T-helper 17 cell (primary cell): Measurements from ENCODE around the gene CIRBP. TPM values are rescaled to one million over a fixed set of nuclear protein-coding genes. Genes with fewer than 3 reads are reported as not detected.

Source experiments
- ATAC-seq: fragments of 150-1000 bp; cut with Tn5 transposase; 2 replicates; pipeline ENCODE4 v1.10.0; 2021; ENCODE audit warnings: mild to moderate bottlenecking, moderate library complexity
- DNase-seq, 3 donors: peaks; one replicate each; pipeline versions ENCODE4 v3.0.0 to v3.0.0-alpha.2; 2020 to 2021
- H3K9me3 ChIP-seq: one replicate; pipeline ENCODE4 v1.7.0; 2013; ENCODE audit warnings: low read length, mild to moderate bottlenecking; ENCODE audit not compliant: control insufficient read depth, poor library complexity, severe bottlenecking
- H3K27ac Mint-ChIP-seq: one replicate; pipeline ENCODE4 v1.8.0; 2022; ENCODE audit warnings: mild to moderate bottlenecking, moderate library complexity, mixed read lengths
- H3K27me3 Mint-ChIP-seq: one replicate; pipeline ENCODE4 v1.8.0; 2022; ENCODE audit warnings: mixed read lengths
- H3K36me3 Mint-ChIP-seq: one replicate; pipeline ENCODE4 v1.8.0; 2022; ENCODE audit warnings: low read depth, mixed read lengths
- H3K4me1 Mint-ChIP-seq: one replicate; pipeline ENCODE4 v1.8.0; 2022; ENCODE audit warnings: mild to moderate bottlenecking, mixed read lengths
- H3K4me3 Mint-ChIP-seq: one replicate; pipeline ENCODE4 v1.8.0; 2022; ENCODE audit warnings: mild to moderate bottlenecking, moderate library complexity, mixed read lengths
- total RNA-seq, 4 donors: library from RNA in 2 of 4; stranded (reverse) in 2 of 4; gene quantifications; one replicate each; pipeline ENCODE4 v1.2.3 and lab custom pipeline; 2022 to 2026

CIRBP gene
- total RNA-seq = 100 to 1,000 TPM; 460 to 474 TPM
- 370 to 389 reads per million in 2 donors for total RNA-seq (lab: John Stamatoyannopoulos, UW)

GRCh38 chr19:1269065-1269477 lies at the start of gene CIRBP:
Gene CIRBP, plus strand, starts transcription at chr19:1269332. Its CDS starts 1,602 bp downstream, at chr19:1270934.
- ATAC-seq = peak; percentile 84
- H3K9me3 ChIP-seq = no peaks in the 10 kb centered on the region
- H3K4me3 Mint-ChIP-seq = peak within 1 kb of the TSS; percentile 97
- peak within 1 kb of the TSS; percentile 98 for H3K27ac Mint-ChIP-seq
- peaks cover 4% of the 10 kb centered on the region for H3K36me3 Mint-ChIP-seq
- DNase-seq = peak; percentile 99
- H3K27me3 Mint-ChIP-seq = no peaks in the 10 kb centered on the region
- peaks cover 54% of the 10 kb centered on the region for H3K4me1 Mint-ChIP-seq

GRCh38 chr19:1219786-1220476 lies 49.2 kb upstream of the CIRBP start:
- no peak overlapping the region for H3K27ac Mint-ChIP-seq
- ATAC-seq = no peak
- H3K9me3 ChIP-seq = no peaks in the 10 kb centered on the region
- DNase-seq = no peak
- H3K4me1 Mint-ChIP-seq = no peaks in the 10 kb centered on the region
- H3K36me3 Mint-ChIP-seq = no peaks in the 10 kb centered on the region
- no peaks in the 10 kb centered on the region for H3K27me3 Mint-ChIP-seq
- H3K4me3 Mint-ChIP-seq = no peak overlapping the region

DNA sequence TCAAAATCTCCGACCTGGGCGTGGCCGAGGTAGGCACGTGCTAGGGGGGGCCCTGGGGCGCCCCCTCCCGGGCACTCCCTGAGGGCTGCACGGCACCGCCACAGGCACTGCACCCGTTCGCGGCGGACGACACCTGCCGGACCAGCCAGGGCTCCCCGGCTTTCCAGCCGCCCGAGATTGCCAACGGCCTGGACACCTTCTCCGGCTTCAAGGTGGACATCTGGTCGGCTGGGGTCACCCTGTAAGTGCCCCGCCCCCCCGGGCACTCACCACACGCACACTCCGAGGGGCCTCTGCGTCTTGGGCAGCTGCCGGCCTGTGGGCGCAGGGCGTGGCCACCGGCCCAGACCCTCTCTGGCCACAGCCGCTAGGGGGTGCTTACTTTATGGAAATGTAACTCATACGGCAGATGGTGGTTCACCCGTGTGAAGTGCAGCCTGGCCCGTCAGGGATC lies 48.6 kb upstream of the CIRBP start:
- Mint-ChIP-seq H3K27me3 (no peaks in the 10 kb centered on the region), H3K4me1 (no peaks in the 10 kb centered on the region), H3K4me3 (no peak overlapping the region), H3K27ac (no peak overlapping the region), H3K36me3 (no peaks in the 10 kb centered on the region)
- DNase-seq = no peak
- no peak for ATAC-seq
- H3K9me3 ChIP-seq = no peaks in the 10 kb centered on the region

- Mint-ChIP-seq H3K27me3 (no peaks in the 10 kb centered on the region), H3K36me3 (no peaks in the 10 kb centered on the region), H3K4me1 (no peaks in the 10 kb centered on the region), H3K27ac (no peak overlapping the region), H3K4me3 (no peak overlapping the region)
- no peaks in the 10 kb centered on the region for H3K9me3 ChIP-seq
- DNase-seq (no peak), ATAC-seq (no peak)
These were observed 47.9 kb upstream of the CIRBP start for GRCh38 chr19:1220976-1221903.

DNA sequence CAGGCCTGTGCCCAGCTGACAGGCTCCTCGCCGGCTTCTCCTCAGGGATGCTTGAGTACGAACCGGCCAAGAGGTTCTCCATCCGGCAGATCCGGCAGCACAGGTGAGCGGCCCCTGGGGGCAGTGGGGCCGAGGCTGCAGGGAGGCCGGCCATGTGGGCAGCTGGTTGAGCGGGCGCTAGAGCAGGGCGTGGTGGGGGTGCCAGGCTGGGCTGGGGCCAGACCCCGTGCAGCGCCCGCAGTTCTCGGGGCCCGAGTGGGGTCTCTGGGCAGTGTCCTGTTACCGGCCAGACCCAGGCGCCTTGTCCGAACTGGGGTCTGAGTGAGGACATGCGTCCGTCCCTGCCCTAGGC lies 47.3 kb upstream of the CIRBP start:
- ATAC-seq = no peak
- Mint-ChIP-seq H3K27me3 (no peaks in the 10 kb centered on the region), H3K4me3 (no peak overlapping the region), H3K36me3 (no peaks in the 10 kb centered on the region), H3K4me1 (no peaks in the 10 kb centered on the region), H3K27ac (no peak overlapping the region)
- no peaks in the 10 kb centered on the region for H3K9me3 ChIP-seq
- DNase-seq = no peak

DNA sequence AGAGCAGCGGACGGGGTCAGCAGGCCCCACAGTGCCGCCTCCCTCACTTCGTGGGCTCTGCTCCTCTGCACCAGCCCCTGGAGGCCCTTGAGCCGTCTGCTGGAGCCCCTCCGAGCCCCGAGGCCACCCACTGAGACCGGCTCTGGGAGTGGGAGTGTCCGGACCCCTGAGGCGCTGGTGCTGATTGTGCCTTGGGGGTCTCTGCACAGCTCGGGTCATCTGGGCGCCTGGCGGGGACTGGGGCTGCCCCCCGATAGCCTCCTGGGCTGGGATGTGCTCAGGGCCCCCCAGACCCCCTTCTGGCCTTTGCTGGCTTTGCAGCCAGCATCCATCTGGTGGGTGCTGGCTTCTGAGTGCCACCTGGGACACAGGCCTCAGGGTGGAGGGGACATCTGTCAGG lies 46.7 kb upstream of the CIRBP start:
- Mint-ChIP-seq H3K27ac (no peak overlapping the region), H3K4me1 (no peaks in the 10 kb centered on the region), H3K36me3 (no peaks in the 10 kb centered on the region), H3K4me3 (no peak overlapping the region), H3K27me3 (no peaks in the 10 kb centered on the region)
- DNase-seq = no peak
- ATAC-seq = no peak
- no peaks in the 10 kb centered on the region for H3K9me3 ChIP-seq

DNA sequence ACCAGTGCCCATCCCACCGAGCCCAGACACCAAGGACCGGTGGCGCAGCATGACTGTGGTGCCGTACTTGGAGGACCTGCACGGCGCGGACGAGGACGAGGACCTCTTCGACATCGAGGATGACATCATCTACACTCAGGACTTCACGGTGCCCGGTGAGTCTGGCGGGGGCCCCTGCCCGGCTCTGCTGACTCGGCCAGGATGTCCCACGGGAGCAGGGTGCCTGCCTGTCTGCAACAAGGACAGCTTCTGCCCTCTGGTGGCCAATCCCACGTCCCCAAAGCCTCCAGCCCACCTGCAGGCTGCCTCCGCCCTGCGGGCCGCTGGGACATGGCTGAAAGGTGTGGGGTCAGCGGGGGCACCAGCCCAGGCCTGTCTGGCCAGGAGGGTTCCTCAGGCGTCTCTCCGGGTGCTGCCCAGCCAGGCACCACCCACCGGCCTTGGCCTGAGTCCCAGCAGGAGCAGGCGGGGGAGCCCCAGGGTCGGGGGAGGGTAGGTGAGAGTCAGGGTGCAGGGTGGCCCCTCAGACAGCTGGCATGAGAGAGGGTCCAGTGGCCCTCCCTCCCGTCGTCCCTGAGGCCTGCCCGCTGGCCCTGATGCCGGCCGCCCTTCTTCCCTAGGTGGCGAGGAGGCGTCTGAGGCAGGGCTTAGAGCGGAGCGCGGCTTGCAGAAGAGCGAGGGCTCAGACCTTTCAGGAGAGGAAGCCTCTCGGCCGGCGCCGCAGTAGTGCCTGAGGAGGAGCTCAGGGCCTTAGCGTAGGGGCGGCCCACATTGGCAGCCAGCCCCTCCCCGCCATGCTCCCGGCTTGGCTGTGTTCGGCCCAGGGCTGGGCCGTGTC lies 45.9 kb upstream of the CIRBP start:
- H3K9me3 ChIP-seq = no peaks in the 10 kb centered on the region
- no peak overlapping the region for H3K4me3 Mint-ChIP-seq
- ATAC-seq (peak; percentile 41), DNase-seq (no peak)
- H3K36me3 Mint-ChIP-seq = no peaks in the 10 kb centered on the region
- no peak overlapping the region for H3K27ac Mint-ChIP-seq
- no peaks in the 10 kb centered on the region for H3K27me3 Mint-ChIP-seq
- no peaks in the 10 kb centered on the region for H3K4me1 Mint-ChIP-seq

GRCh38 chr19:1224047-1224825 lies 44.9 kb upstream of the CIRBP start:
- H3K4me1 Mint-ChIP-seq = no peaks in the 10 kb centered on the region
- ATAC-seq (no peak), DNase-seq (no peak)
- no peaks in the 10 kb centered on the region for H3K27me3 Mint-ChIP-seq
- H3K27ac Mint-ChIP-seq = no peak overlapping the region
- no peak overlapping the region for H3K4me3 Mint-ChIP-seq
- no peaks in the 10 kb centered on the region for H3K9me3 ChIP-seq
- no peaks in the 10 kb centered on the region for H3K36me3 Mint-ChIP-seq

- H3K27me3 Mint-ChIP-seq = no peaks in the 10 kb centered on the region
These were observed 44.3 kb upstream of the CIRBP start for GRCh38 chr19:1224847-1225246.

GRCh38 chr19:1225440-1226226 lies 43.5 kb upstream of the CIRBP start:
- no peak for DNase-seq
- no peak for ATAC-seq
- H3K27me3 Mint-ChIP-seq = no peaks in the 10 kb centered on the region
- H3K27ac Mint-ChIP-seq = no peak overlapping the region
- H3K9me3 ChIP-seq = no peaks in the 10 kb centered on the region
- no peaks in the 10 kb centered on the region for H3K36me3 Mint-ChIP-seq
- no peak overlapping the region for H3K4me3 Mint-ChIP-seq
- H3K4me1 Mint-ChIP-seq = no peaks in the 10 kb centered on the region

More at GRCh38 chr19:1224847-1225246, 44.3 kb upstream of the CIRBP start:
- H3K9me3 ChIP-seq = no peaks in the 10 kb centered on the region
- no peak for DNase-seq
- Mint-ChIP-seq H3K27ac (no peak overlapping the region), H3K4me3 (no peak overlapping the region), H3K4me1 (no peaks in the 10 kb centered on the region), H3K36me3 (no peaks in the 10 kb centered on the region)
- ATAC-seq = no peak

DNA sequence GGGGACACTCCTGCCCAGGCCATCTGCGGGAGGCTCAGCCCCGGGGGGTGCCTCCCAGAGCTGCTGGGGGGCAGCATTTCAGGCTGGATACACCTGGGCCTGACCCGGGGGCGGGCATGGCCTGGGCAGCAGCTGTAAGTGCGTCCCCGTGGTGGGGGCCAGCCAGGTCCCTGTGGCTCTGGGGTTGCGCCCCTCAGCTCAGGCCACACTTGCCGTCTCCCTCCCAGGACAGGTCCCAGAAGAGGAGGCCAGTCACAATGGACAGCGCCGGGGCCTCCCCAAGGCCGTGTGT lies 43.0 kb upstream of the CIRBP start:
- no peaks in the 10 kb centered on the region for H3K27me3 Mint-ChIP-seq
- H3K36me3 Mint-ChIP-seq = no peaks in the 10 kb centered on the region
- H3K9me3 ChIP-seq = no peaks in the 10 kb centered on the region
- H3K27ac Mint-ChIP-seq = no peak overlapping the region
- no peaks in the 10 kb centered on the region for H3K4me1 Mint-ChIP-seq
- H3K4me3 Mint-ChIP-seq = no peak overlapping the region
- DNase-seq = no peak
- ATAC-seq = no peak
